IPS-18a (cell line): ENCODE measurements around the gene CAPN5.

Experiments used
- H3K27ac ChIP-seq: one replicate; pipeline ENCODE4 v1.5.1; 2013; ENCODE audit warnings: low read length
- H3K27me3 ChIP-seq: one replicate; pipeline ENCODE4 v1.6.1; 2013; ENCODE audit warnings: mild to moderate bottlenecking, low read length; ENCODE audit not compliant: control insufficient read depth, insufficient read depth
- H3K36me3 ChIP-seq: one replicate; pipeline ENCODE4 v1.6.1; 2013; ENCODE audit warnings: low read depth, low read length; ENCODE audit not compliant: control insufficient read depth
- H3K4me1 ChIP-seq: one replicate; pipeline ENCODE4 v1.6.1; 2013; ENCODE audit warnings: low read depth, low read length; ENCODE audit not compliant: control insufficient read depth
- H3K4me3 ChIP-seq: one replicate; pipeline ENCODE4 v1.5.1; 2013; ENCODE audit warnings: low read length
- H3K9ac ChIP-seq: one replicate; pipeline ENCODE4 v1.6.1; 2013; ENCODE audit warnings: mild to moderate bottlenecking, low read length, moderate library complexity
- H3K9me3 ChIP-seq: one replicate; pipeline ENCODE4 v1.6.1; 2013; ENCODE audit warnings: low read depth, low read length; ENCODE audit not compliant: control insufficient read depth

The CAPN5 gene

DNA sequence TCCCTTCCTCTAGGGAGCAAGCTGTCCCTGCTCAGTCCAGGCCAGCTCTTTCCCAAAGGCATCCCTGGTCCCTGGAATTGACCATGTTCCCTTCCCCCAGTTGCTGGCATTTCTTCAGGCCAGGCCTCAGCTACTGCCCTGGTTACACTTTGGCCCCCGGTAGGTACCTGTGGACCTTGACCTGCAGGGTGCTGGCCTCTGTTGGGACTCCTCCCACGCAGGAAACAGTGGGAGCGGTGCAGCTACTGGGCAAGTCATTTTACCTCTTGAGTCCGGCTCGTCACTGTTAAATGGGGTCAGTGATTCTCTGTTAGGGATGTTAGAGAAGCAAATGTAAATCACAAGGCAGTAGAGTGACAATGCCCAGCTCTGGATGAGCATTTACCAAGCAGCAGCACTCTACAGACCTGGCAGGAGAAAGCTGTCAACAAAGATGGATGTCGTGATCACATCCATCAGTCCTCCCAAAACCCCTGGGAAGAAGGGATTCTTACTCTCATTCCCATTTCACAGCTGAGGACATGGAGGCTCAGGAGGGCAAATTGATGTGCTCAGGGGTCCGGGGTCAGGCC lies 78.2 kb downstream of the CAPN5 start:
- Histone ChIP-seq H3K9me3 (no peaks in the 10 kb centered on the region), H3K9ac (no peak overlapping the region), H3K27me3 (no peaks in the 10 kb centered on the region), H3K4me1 (peaks cover 12% of the 10 kb centered on the region), H3K27ac (no peak overlapping the region), H3K36me3 (no peaks in the 10 kb centered on the region), H3K4me3 (no peak overlapping the region)

DNA sequence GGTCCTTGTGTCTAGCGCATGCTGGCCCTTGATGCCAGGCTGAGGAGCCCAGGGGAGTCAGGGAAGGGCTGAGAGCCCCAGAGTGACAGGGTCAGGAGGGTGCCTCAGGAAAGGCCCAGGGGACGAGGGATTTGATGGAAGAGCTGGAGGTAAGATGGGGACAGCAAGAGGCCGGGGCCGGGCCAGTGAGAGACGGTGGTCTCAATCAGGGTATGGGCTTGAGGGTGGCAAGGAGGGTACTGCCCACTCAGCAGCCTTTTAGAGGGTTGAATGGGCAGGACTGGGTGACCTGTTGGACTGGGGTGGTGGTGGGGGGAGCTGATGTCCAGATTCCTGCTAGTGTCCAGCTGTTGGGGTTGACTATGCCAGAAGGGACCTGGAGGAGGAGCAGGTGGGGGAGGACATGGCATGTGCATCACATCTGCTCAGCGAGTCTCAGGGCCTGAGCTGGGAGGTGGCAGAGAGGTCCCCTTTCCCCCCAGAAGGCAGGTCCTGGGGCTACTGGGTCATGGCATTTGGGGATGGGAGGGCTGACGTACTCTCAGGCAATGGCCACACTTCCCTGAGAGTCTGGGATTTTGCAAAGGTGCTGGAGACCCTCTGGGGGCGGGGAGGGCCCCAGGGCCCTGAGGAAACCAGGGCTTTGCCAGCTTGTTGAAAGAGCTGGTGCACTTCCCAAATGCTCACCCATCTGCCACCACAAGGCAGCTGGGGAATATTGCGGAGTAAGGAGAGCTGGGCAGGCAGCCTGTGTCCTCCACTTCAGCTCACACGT lies 79.7 kb downstream of the CAPN5 start:
- no peaks in the 10 kb centered on the region for H3K36me3 ChIP-seq
- no peaks in the 10 kb centered on the region for H3K9me3 ChIP-seq
- H3K9ac ChIP-seq = no peak overlapping the region
- no peak overlapping the region for H3K4me3 ChIP-seq
- no peaks in the 10 kb centered on the region for H3K27me3 ChIP-seq
- H3K4me1 ChIP-seq = peaks cover 9% of the 10 kb centered on the region
- H3K27ac ChIP-seq = no peak overlapping the region

DNA sequence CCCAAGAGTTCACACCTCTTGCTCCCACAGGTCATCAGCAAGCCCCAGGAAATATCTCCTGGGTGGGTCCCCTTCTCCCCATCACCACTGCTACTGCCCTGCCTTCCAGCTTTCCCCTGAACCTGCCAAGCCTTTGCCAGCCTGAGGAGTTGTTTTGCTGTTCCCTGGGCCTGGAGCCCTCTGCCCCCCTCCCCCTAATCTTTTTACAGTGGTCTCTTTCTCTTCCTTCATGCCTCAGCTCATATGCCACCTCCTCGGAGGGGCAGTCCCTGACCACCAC lies 80.2 kb downstream of the CAPN5 start:
- Histone ChIP-seq H3K36me3 (no peaks in the 10 kb centered on the region), H3K4me1 (peaks cover 9% of the 10 kb centered on the region), H3K27me3 (no peaks in the 10 kb centered on the region), H3K4me3 (no peak overlapping the region), H3K9me3 (no peaks in the 10 kb centered on the region), H3K9ac (no peak overlapping the region), H3K27ac (no peak overlapping the region)

DNA sequence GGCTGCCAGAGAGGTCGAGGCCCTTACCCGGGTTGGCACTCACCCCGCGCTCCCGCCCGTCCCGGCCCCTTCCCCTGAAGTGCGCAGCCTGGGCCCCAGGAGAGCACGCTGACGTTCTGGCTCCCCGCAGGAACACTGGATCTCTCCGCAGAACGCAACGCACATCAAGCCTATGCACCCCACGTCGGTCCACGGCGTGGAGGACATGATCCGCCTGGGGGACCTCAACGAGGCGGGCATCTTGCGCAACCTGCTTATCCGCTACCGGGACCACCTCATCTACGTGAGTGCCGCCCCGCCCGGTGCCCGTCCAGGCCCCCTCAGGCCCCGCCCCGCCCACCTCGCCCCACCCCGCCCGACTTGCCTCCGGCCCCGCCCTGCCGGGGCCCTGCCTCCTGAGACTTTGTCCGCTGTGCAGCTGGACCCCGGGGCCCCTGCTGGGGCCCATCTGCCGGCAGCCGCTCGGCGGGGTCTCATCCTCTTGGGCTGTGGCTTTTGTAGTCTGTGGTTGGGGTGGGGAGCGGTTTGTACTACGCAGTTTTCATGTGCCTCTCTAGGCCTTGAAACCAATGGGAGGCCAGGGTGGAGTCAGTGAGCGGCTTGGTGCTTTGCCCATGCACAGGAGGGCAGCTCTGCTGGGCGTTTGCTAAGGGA lies 81.0 kb downstream of the CAPN5 start:
- Histone ChIP-seq H3K27me3 (no peaks in the 10 kb centered on the region), H3K9me3 (no peaks in the 10 kb centered on the region), H3K9ac (peak overlapping the region; percentile 49), H3K4me3 (peak overlapping the region; percentile 64), H3K36me3 (no peaks in the 10 kb centered on the region), H3K27ac (no peak overlapping the region), H3K4me1 (peaks cover 9% of the 10 kb centered on the region)

DNA sequence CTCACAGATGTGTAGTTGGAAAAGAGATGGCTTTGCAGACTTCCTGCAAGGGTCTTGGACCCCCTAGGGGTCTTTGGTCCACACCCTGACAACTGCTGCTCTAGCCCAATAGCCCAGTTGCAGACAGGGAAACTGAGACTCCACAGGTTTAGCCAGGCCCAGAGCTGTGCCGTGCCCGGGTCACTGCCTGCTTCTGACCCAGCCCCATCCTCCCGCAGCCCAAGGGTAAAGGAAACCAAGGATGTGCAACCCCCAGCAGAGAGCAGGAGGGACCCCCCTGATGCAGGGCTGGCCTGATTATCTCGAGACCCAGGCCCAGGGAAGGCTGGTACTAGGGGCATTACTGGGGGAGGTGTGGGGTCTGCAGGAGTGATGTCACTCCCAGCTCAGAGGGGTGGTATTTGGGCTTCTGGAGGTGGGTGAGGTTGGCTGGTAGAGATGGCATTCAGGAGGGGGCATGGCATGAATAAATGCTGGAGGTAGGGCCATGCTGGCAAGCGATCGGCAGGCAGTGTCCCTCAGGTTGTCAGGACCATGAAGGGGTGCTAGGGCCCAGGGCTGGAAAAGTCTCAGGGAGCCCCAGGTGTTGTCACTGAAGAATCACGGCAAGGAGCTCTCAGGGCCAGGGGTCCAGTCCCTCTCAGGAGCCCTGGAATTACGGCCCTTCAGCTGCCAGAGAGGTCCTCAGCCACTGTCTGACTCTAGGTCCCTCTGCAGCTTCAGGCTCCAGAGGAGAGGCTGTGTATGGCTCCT lies 82.4 kb downstream of the CAPN5 start:
- no peak overlapping the region for H3K27ac ChIP-seq
- H3K36me3 ChIP-seq = no peaks in the 10 kb centered on the region
- H3K4me1 ChIP-seq = peaks cover 9% of the 10 kb centered on the region

DNA sequence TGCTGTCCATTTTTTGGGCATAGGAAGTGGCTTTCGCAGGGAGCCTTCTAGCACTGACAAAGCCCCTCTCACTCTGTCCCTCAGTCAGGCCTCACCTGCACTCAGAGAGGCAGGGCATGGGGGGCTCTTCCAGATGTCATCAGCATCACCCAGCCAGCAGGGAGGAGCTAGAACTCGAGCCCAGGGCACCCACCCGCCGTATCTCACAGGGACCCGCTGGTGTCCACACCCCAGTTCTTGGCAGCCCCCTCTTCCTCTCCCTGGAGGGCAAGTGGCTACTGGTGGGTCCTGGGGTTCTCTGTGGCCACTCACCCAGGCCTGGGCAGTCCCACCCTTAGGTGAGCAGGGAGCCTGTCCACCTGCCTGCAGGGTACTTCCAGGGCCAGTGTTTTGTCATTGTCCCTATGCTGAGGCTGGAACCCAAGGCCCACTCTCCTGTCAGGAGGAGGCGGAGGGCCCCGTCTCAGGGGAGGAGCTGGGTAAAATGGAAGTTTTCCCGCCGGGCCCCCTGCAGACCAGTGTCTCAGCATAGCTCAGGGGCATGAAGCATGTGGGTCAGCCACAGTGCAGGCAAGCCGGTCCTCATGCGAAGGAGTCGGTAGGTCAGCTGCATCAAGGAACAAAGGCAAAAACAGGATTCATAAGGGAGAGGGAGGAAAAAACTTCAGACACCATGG lies 83.1 kb downstream of the CAPN5 start:
- H3K36me3 ChIP-seq = no peaks in the 10 kb centered on the region
- H3K9me3 ChIP-seq = no peaks in the 10 kb centered on the region
- H3K9ac ChIP-seq = no peak overlapping the region
- no peak overlapping the region for H3K27ac ChIP-seq
- H3K4me3 ChIP-seq = no peak overlapping the region
- H3K27me3 ChIP-seq = no peaks in the 10 kb centered on the region
- peaks cover 9% of the 10 kb centered on the region for H3K4me1 ChIP-seq

More for the DNA sequence above, 82.4 kb downstream of the CAPN5 start:
- Histone ChIP-seq H3K4me3 (no peak overlapping the region), H3K27me3 (no peaks in the 10 kb centered on the region), H3K9ac (no peak overlapping the region), H3K9me3 (no peaks in the 10 kb centered on the region)

DNA sequence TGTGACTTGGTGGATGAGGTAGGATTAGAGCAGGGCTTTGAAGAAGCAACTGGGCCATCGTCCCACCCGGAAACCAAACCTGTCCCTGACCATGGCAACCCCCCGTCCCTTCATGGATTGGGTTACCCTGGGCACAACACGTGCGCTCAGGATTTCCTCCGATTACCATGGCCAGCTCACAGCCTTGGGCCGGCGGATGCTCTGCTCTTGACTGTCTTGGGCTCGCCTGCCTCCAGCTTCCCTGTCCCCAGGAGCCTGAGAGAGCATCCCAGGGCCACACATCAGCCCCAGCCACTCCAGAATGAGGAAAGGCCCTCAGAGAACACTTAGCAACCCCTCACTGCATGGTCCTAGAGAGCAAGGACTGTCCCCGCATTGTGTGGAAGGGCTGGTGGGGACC lies 84.1 kb downstream of the CAPN5 start:
- Histone ChIP-seq H3K9ac (no peak overlapping the region), H3K4me1 (peaks cover 9% of the 10 kb centered on the region)

DNA sequence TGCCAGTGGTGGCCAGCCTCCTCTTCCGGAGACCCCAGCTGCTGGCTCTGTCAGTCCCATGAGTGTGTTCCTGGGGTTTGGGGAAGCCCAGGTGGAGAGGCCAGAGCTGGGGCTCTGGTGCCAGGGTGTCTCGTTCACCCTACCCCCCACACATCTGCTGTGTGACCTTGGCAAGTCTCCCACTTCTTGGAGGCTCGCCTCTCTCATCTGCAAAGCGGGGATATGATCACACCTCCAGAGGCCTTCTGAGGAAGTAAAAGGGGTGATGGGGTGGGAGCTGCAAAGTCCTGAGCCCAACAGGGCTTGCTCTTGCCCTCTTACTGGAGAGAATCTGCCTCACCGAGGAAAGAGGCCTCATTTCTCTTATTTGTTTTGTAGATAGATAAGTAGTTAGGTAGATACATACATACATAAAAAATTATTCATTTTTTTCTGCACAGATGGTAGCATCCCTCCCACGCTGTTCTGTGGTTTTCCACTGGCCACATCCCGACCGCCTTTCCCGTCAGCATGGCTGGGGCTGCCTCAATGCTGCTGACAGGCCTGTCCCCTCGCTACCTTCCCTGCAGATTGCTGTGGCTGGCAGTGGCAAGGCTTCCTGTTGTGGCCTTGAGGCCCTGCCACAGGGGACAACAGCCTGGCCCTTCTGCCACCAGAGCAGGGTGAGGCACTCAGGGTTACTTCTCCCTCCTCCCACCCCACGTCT lies 85.2 kb downstream of the CAPN5 start:
- Histone ChIP-seq H3K27me3 (no peaks in the 10 kb centered on the region), H3K36me3 (no peaks in the 10 kb centered on the region), H3K9ac (no peak overlapping the region)

More for the DNA sequence above, 84.1 kb downstream of the CAPN5 start:
- no peaks in the 10 kb centered on the region for H3K9me3 ChIP-seq
- H3K27me3 ChIP-seq = no peaks in the 10 kb centered on the region
- no peak overlapping the region for H3K27ac ChIP-seq
- no peaks in the 10 kb centered on the region for H3K36me3 ChIP-seq
- no peak overlapping the region for H3K4me3 ChIP-seq

DNA sequence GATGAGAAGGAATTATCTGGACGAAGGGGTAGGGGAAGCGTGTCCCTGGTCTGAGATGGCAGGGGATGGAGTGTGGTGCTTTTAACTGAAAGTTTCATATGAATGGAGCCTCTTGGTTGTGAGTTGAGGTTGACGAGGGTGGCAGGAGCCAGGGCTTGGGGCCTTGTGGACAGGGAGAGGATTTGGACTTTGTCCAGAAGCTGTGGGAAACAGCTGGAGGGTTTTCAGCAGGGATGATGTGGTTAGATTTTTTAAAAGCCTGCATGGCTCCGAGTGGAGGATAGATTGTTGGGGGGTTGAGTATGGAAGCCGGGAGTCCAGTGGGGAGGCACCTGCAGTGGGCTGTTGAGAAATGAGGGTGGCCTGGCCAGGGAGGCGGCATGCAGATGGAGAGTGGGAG lies 86.1 kb downstream of the CAPN5 start:
- Histone ChIP-seq H3K36me3 (no peaks in the 10 kb centered on the region), H3K27me3 (no peaks in the 10 kb centered on the region), H3K9ac (no peak overlapping the region), H3K4me3 (no peak overlapping the region), H3K27ac (no peak overlapping the region), H3K9me3 (no peaks in the 10 kb centered on the region), H3K4me1 (peaks cover 9% of the 10 kb centered on the region)

More for the DNA sequence above, 85.2 kb downstream of the CAPN5 start:
- Histone ChIP-seq H3K4me3 (no peak overlapping the region), H3K9me3 (no peaks in the 10 kb centered on the region), H3K4me1 (peaks cover 9% of the 10 kb centered on the region), H3K27ac (no peak overlapping the region)

DNA sequence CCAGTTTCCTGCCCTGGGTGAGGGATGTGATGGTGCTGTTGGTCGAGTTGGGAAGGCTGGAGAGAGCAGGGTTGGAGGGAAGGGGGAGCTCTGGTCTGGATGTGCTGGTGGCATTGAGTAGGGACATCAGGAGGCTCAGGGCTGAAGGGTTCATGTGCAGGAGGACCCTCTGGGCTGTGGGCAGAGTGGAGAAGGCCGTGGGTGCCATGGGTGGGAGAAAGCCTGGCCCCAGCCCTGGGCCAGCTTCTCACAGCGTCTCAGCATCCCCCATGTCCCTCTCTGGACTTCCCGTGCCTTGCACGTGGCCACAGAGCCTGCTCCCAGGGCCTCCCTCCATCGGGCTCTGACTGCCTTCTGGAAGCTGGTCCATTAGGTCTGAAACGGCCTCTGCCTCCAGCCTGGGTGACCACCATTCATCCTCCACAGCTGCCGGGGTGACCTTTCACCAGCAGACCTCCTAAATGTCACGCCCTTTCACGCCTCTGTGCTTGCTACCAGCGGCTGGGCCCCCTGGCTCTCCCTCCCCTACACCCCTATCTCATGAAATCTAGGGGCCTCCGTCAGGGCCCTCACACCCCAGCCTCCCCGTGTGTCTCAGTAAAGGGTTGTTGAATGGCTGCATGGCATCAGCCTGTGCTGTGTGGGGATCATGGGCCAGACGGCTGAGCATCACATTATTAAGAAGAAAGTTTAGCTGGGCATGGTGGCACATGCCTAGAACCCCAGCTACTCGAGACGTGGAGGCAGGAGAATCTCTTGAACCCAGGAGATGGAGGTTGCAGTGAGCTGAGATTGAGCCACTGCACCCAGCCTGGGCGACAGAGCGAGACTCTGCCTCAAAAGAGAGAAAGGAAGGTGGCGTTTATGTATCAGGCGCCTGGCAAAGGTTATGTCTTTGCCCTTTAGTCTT lies 86.8 kb downstream of the CAPN5 start:
- Histone ChIP-seq H3K4me1 (peaks cover 4% of the 10 kb centered on the region), H3K36me3 (no peaks in the 10 kb centered on the region), H3K27ac (no peak overlapping the region), H3K27me3 (no peaks in the 10 kb centered on the region), H3K9me3 (no peaks in the 10 kb centered on the region), H3K9ac (no peak overlapping the region), H3K4me3 (no peak overlapping the region)
